Neuronal stem cell (in vitro differentiated cells): ENCODE results near the gene CACHD1.

Source experiments
- DNase-seq: peaks from one replicate; pipeline ENCODE4 v3.0.0-alpha.2; 2013; ENCODE audit warnings: low spot score
- H2AFZ ChIP-seq: one replicate; pipeline ENCODE4 v1.6.1; 2013; ENCODE audit warnings: mild to moderate bottlenecking, low read length, inconsistent platforms
- H2AK5ac ChIP-seq: 2 replicates; pipeline ENCODE4 v1.6.1; 2013; ENCODE audit warnings: low read depth, mild to moderate bottlenecking, inconsistent platforms, low read length, moderate library complexity, mixed read lengths
- H2BK120ac ChIP-seq: 2 replicates; pipeline ENCODE4 v1.6.1; 2013; ENCODE audit warnings: low read depth, mild to moderate bottlenecking, inconsistent platforms, low read length, moderate library complexity, mixed read lengths
- H2BK12ac ChIP-seq: one replicate; pipeline ENCODE4 v1.6.1; 2013; ENCODE audit warnings: low read length, inconsistent platforms
- H2BK15ac ChIP-seq: 2 replicates; pipeline ENCODE4 v1.6.1; 2013; ENCODE audit warnings: mild to moderate bottlenecking, low read length, inconsistent platforms, mixed read lengths
- H2BK5ac ChIP-seq: one replicate; pipeline ENCODE4 v1.6.1; 2013; ENCODE audit warnings: inconsistent platforms, mild to moderate bottlenecking, low read length, moderate library complexity
- H3K14ac ChIP-seq: one replicate; pipeline ENCODE4 v1.6.1; 2013; ENCODE audit warnings: low read length, inconsistent platforms
- H3K18ac ChIP-seq: 2 replicates; pipeline ENCODE4 v1.6.1; 2013; ENCODE audit warnings: low read length, inconsistent platforms
- H3K23ac ChIP-seq: 2 replicates; pipeline ENCODE4 v1.6.1; 2013; ENCODE audit warnings: low read depth, mild to moderate bottlenecking, mixed read lengths, low read length, inconsistent platforms; ENCODE audit not compliant: poor library complexity
- H3K27ac ChIP-seq: replicated peaks from 3 replicates; pipeline ENCODE4 v1.5.1; 2013; ENCODE audit warnings: low read length, inconsistent platforms
- H3K27me3 ChIP-seq, 3 experiments: 2 replicates each; pipeline ENCODE4 v1.6.1; 2013; ENCODE audit warnings: low read length in 3 of 3, mild to moderate bottlenecking in 2 of 3, inconsistent platforms in 1 of 3, low read depth in 1 of 3, mixed read lengths in 1 of 3, moderate library complexity in 1 of 3; ENCODE audit not compliant: control insufficient read depth in 3 of 3, insufficient read depth in 3 of 3
- H3K36me3 ChIP-seq, 2 donors: replicated peaks in 1 of 2; 2 replicates each; pipeline ENCODE4 v1.6.1; 2013; ENCODE audit warnings: low read length in 2 of 2; ENCODE audit not compliant: control insufficient read depth in 2 of 2, insufficient read depth in 2 of 2
- H3K4ac ChIP-seq: 2 replicates; pipeline ENCODE4 v1.6.1; 2013; ENCODE audit warnings: inconsistent platforms, mild to moderate bottlenecking, low read length, moderate library complexity
- H3K4me1 ChIP-seq, 2 donors: 1 replicate in 1 of 2; 2 replicates in 1 of 2; pipeline ENCODE4 v1.6.1; 2013; ENCODE audit warnings: low read length in 2 of 2, low read depth in 1 of 2; ENCODE audit not compliant: control insufficient read depth in 2 of 2, insufficient read depth in 1 of 2
- H3K4me2 ChIP-seq: one replicate; pipeline ENCODE4 v1.6.1; 2013; ENCODE audit warnings: mild to moderate bottlenecking, low read length, inconsistent platforms; ENCODE audit not compliant: insufficient read depth, poor library complexity, severe bottlenecking
- H3K4me3 ChIP-seq, 2 donors: 2 replicates each; pipeline ENCODE4 v1.5.1; 2013; ENCODE audit warnings: low read length in 2 of 2, mild to moderate bottlenecking in 2 of 2, inconsistent platforms in 1 of 2, moderate library complexity in 1 of 2
- H3K79me1 ChIP-seq: one replicate; pipeline ENCODE4 v1.6.1; 2013; ENCODE audit warnings: low read depth, mild to moderate bottlenecking, inconsistent platforms, low read length, moderate library complexity
- H3K9ac ChIP-seq: one replicate; pipeline ENCODE4 v1.6.1; 2013; ENCODE audit warnings: mild to moderate bottlenecking, low read depth, low read length, inconsistent platforms; ENCODE audit not compliant: poor library complexity
- H3K9me3 ChIP-seq, 2 donors: replicated peaks in 1 of 2; 2 replicates each; pipeline versions ENCODE3 to v1.6.1; 2013; ENCODE audit warnings: low read length in 2 of 2, mild to moderate bottlenecking in 2 of 2, inconsistent platforms in 1 of 2, low read depth in 1 of 2, mixed read lengths in 1 of 2, moderate library complexity in 1 of 2; ENCODE audit not compliant: control insufficient read depth in 2 of 2, insufficient read depth in 1 of 2
- H4K8ac ChIP-seq: one replicate; pipeline ENCODE4 v1.6.1; 2013; ENCODE audit warnings: low read depth, mild to moderate bottlenecking, inconsistent platforms, low read length, moderate library complexity
- H4K91ac ChIP-seq: one replicate; pipeline ENCODE4 v1.6.1; 2013; ENCODE audit warnings: low read length, low read depth, mild to moderate bottlenecking, inconsistent platforms; ENCODE audit not compliant: poor library complexity
- WGBS, 2 donors: extraction: QIAGEN DNeasy Blood & Tissue Kit; methylation state at CpG; one replicate each; pipeline ENCODE4 v1.1.7; 2013; ENCODE audit warnings: missing lambda C conversion rate in 2 of 2, mixed read lengths in 1 of 2; ENCODE audit not compliant: insufficient read length in 2 of 2, insufficient replicate concordance in 1 of 2; ENCODE audit errors: extremely low coverage in 2 of 2; 5-methylcytosine and 5-hydroxymethylcytosine counted together

CACHD1 gene

GRCh38 chr1:64482720-64483119 is 12.8 kb downstream of the CACHD1 start:
- no peaks in the 10 kb centered on the region for H3K9me3 ChIP-seq
- no peak overlapping the region for H3K27ac ChIP-seq
- H2BK12ac ChIP-seq, result no peak overlapping the region
- no peak overlapping the region for H4K91ac ChIP-seq
- H3K4me1 ChIP-seq, result peaks cover 11 to 14% of the 10 kb centered on the region in 2 donors
- DNase-seq, result no peak
- H2AFZ ChIP-seq, result no peak overlapping the region
- H3K9ac ChIP-seq, result no peak overlapping the region
- no peaks in the 10 kb centered on the region for H3K27me3 ChIP-seq
- H4K8ac ChIP-seq, result no peak overlapping the region
- no CpG with 5 or more reads among the region's 1 CpG for WGBS, 2 donors
- no peak overlapping the region for H2BK120ac ChIP-seq
- H3K79me1 ChIP-seq, result no peaks in the 10 kb centered on the region
- no peak overlapping the region for H3K14ac ChIP-seq
- H2AK5ac ChIP-seq, result no peak overlapping the region
- no peak overlapping the region for H3K4ac ChIP-seq
- no peak overlapping the region for H3K4me2 ChIP-seq
- H3K18ac ChIP-seq, result no peak overlapping the region
- H3K4me3 ChIP-seq, result no peak overlapping the region
- no peak overlapping the region for H3K23ac ChIP-seq
- H2BK5ac ChIP-seq, result no peak overlapping the region
- H2BK15ac ChIP-seq, result no peak overlapping the region
- H3K36me3 ChIP-seq, result peaks cover 0 to 13% of the 10 kb centered on the region in 2 donors

- Histone ChIP-seq H3K18ac (no peak overlapping the region), H3K36me3 (peaks cover 0 to 5% of the 10 kb centered on the region in 2 donors), H3K9me3 (no peaks in the 10 kb centered on the region), H2AK5ac (no peak overlapping the region), H3K27me3 (no peaks in the 10 kb centered on the region), H3K4me3 (no peak overlapping the region), H3K4me2 (no peak overlapping the region), H3K4me1 (peaks cover 11 to 25% of the 10 kb centered on the region in 2 donors), H3K23ac (no peak overlapping the region), H3K79me1 (no peaks in the 10 kb centered on the region), H3K14ac (no peak overlapping the region), H4K8ac (no peak overlapping the region), H2BK120ac (no peak overlapping the region), H3K4ac (no peak overlapping the region), H3K27ac (no peak overlapping the region), H2BK12ac (no peak overlapping the region), H2AFZ (no peak overlapping the region), H2BK15ac (no peak overlapping the region), H3K9ac (no peak overlapping the region), H4K91ac (no peak overlapping the region), H2BK5ac (no peak overlapping the region)
- no CpG with 5 or more reads among the region's 7 CpGs for WGBS, 2 donors
- no peak for DNase-seq
These were observed 13.9 kb downstream of the CACHD1 start for GRCh38 chr1:64483731-64484414.

- Histone ChIP-seq H3K14ac (no peak overlapping the region), H3K4me2 (no peak overlapping the region), H2BK5ac (no peak overlapping the region), H4K91ac (no peak overlapping the region), H2BK15ac (no peak overlapping the region), H3K27ac (no peak overlapping the region), H3K79me1 (no peaks in the 10 kb centered on the region), H3K9ac (no peak overlapping the region), H3K4me1 (peaks cover 11 to 28% of the 10 kb centered on the region in 2 donors), H2AFZ (no peak overlapping the region), H3K4me3 (no peak overlapping the region), H3K36me3 (peaks cover 0 to 5% of the 10 kb centered on the region in 2 donors), H4K8ac (no peak overlapping the region), H2BK12ac (no peak overlapping the region), H3K23ac (no peak overlapping the region), H3K18ac (no peak overlapping the region), H3K27me3 (no peaks in the 10 kb centered on the region), H3K4ac (no peak overlapping the region), H2AK5ac (no peak overlapping the region), H3K9me3 (no peaks in the 10 kb centered on the region), H2BK120ac (no peak overlapping the region)
- no peak for DNase-seq
- WGBS, 2 donors, result no CpG with 5 or more reads among the region's 3 CpGs
These were observed 14.7 kb downstream of the CACHD1 start for GRCh38 chr1:64484651-64485050.

- H3K4me1 ChIP-seq, result peaks cover 8 to 24% of the 10 kb centered on the region in 2 donors
- no peak overlapping the region for H2BK15ac ChIP-seq
- no peak for DNase-seq
- no peaks in the 10 kb centered on the region for H3K9me3 ChIP-seq
- H2AK5ac ChIP-seq, result no peak overlapping the region
- H3K27me3 ChIP-seq, result no peaks in the 10 kb centered on the region
- no peak overlapping the region for H3K18ac ChIP-seq
- no peak overlapping the region for H2BK12ac ChIP-seq
- H3K4me3 ChIP-seq, result no peak overlapping the region
- H3K4me2 ChIP-seq, result no peak overlapping the region
- H4K91ac ChIP-seq, result no peak overlapping the region
- no peak overlapping the region for H3K4ac ChIP-seq
- H3K79me1 ChIP-seq, result no peaks in the 10 kb centered on the region
- no peak overlapping the region for H2BK120ac ChIP-seq
- H2BK5ac ChIP-seq, result no peak overlapping the region
- H3K36me3 ChIP-seq, result peaks cover 0 to 5% of the 10 kb centered on the region in 2 donors
- no peak overlapping the region for H2AFZ ChIP-seq
- WGBS, 2 donors, result no CpG with 5 or more reads among the region's 7 CpGs
- no peak overlapping the region for H3K14ac ChIP-seq
- H3K27ac ChIP-seq, result no peak overlapping the region
- H3K9ac ChIP-seq, result no peak overlapping the region
- no peak overlapping the region for H3K23ac ChIP-seq
- no peak overlapping the region for H4K8ac ChIP-seq
These were observed 16.3 kb downstream of the CACHD1 start for GRCh38 chr1:64486193-64486592.
